CD4-positive, alpha-beta T cell treated with Interleukin-17A for 1 hour (primary cell): Measurements from ENCODE around the gene TNFSF15.
A peak's percentile ranks its signal among the peaks of the same experiment; 100 is the strongest.

ENCODE experiments used
- DNase-seq: peaks from one replicate; pipeline ENCODE4 v3.0.0-alpha.2; 2020

The TNFSF15 gene

GRCh38 chr9:114805670-114806525, at the start of gene TNFSF15:
TNFSF15 (minus strand) TSS chr9:114806039; CDS start chr9:114806012, 27 bp downstream.
- DNase-seq = peak; percentile 23

GRCh38 chr9:114855488-114855887, 49.6 kb upstream of the TNFSF15 start:
- no peak for DNase-seq

- no peak for DNase-seq
Observed at GRCh38 chr9:114854736-114855355, 49.0 kb upstream of the TNFSF15 start.

GRCh38 chr9:114853071-114853855, 47.4 kb upstream of the TNFSF15 start:
- DNase-seq = no peak

GRCh38 chr9:114852050-114852594, 46.3 kb upstream of the TNFSF15 start:
- DNase-seq = no peak

GRCh38 chr9:114851306-114851705, 45.5 kb upstream of the TNFSF15 start:
- no peak for DNase-seq

- no peak for DNase-seq
Observed at GRCh38 chr9:114850871-114851270, 45.0 kb upstream of the TNFSF15 start.

GRCh38 chr9:114849450-114849849, 43.6 kb upstream of the TNFSF15 start:
- no peak for DNase-seq

- DNase-seq = no peak
Observed at GRCh38 chr9:114847492-114848417, 41.9 kb upstream of the TNFSF15 start.

GRCh38 chr9:114845373-114845772, 39.5 kb upstream of the TNFSF15 start:
- no peak for DNase-seq

GRCh38 chr9:114844766-114845165, 38.9 kb upstream of the TNFSF15 start:
- no peak for DNase-seq

GRCh38 chr9:114837923-114838322, 32.1 kb upstream of the TNFSF15 start:
- DNase-seq = no peak

- no peak for DNase-seq
Observed at GRCh38 chr9:114836769-114837168, 30.9 kb upstream of the TNFSF15 start.

GRCh38 chr9:114834386-114834785, 28.5 kb upstream of the TNFSF15 start:
- no peak for DNase-seq

GRCh38 chr9:114830546-114830945, 24.7 kb upstream of the TNFSF15 start:
- DNase-seq = no peak

- DNase-seq = no peak
Observed at GRCh38 chr9:114829574-114830440, 24.0 kb upstream of the TNFSF15 start.

GRCh38 chr9:114828303-114828650, 22.4 kb upstream of the TNFSF15 start:
- no peak for DNase-seq

GRCh38 chr9:114827641-114828302, 21.9 kb upstream of the TNFSF15 start:
- DNase-seq = no peak

GRCh38 chr9:114826431-114826830, 20.6 kb upstream of the TNFSF15 start:
- DNase-seq = no peak

GRCh38 chr9:114825126-114825795, 19.4 kb upstream of the TNFSF15 start:
- no peak for DNase-seq
